Measurements from ENCODE around the gene PSENEN.

GRCh38 chr19:35787227-35787799 is 41.9 kb downstream of the PSENEN start:
- TF ChIP-seq EZH2phosphoT487 (IDR thresholded peaks at IDR 0.05; ENCODE audit: unreplicated experiment) (no peak), EZH2 (IDR thresholded peaks at IDR 0.05; ENCODE audit: low read depth, unreplicated experiment) (no peak), CTCF (conservative IDR thresholded peaks at IDR 0.05; ENCODE audit: low read depth in 2 of 2) (no peak), JUNB (IDR thresholded peaks at IDR 0.05; ENCODE audit: unreplicated experiment) (no peak), POLR2AphosphoS5 (IDR thresholded peaks at IDR 0.05; ENCODE audit: low read depth) (no peak), CREB1 (CRISPR knock-in tag; IDR thresholded peaks at IDR 0.05; ENCODE audit: low read depth) (no peak), STAT1 (IDR thresholded peaks at IDR 0.05; ENCODE audit: unreplicated experiment) (no peak), ZNF331 (CRISPR knock-in tag; IDR thresholded peaks at IDR 0.05; ENCODE audit: low read depth) (no peak), ZNF114 (CRISPR knock-in tag; IDR thresholded peaks at IDR 0.05) (no peak)
- TF ChIP-seq, protein P1, sequence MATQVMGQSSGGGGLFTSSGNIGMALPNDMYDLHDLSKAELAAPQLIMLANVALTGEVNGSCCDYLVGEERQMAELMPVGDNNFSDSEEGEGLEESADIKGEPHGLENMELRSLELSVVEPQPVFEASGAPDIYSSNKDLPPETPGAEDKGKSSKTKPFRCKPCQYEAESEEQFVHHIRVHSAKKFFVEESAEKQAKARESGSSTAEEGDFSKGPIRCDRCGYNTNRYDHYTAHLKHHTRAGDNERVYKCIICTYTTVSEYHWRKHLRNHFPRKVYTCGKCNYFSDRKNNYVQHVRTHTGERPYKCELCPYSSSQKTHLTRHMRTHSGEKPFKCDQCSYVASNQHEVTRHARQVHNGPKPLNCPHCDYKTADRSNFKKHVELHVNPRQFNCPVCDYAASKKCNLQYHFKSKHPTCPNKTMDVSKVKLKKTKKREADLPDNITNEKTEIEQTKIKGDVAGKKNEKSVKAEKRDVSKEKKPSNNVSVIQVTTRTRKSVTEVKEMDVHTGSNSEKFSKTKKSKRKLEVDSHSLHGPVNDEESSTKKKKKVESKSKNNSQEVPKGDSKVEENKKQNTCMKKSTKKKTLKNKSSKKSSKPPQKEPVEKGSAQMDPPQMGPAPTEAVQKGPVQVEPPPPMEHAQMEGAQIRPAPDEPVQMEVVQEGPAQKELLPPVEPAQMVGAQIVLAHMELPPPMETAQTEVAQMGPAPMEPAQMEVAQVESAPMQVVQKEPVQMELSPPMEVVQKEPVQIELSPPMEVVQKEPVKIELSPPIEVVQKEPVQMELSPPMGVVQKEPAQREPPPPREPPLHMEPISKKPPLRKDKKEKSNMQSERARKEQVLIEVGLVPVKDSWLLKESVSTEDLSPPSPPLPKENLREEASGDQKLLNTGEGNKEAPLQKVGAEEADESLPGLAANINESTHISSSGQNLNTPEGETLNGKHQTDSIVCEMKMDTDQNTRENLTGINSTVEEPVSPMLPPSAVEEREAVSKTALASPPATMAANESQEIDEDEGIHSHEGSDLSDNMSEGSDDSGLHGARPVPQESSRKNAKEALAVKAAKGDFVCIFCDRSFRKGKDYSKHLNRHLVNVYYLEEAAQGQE (IDR thresholded peaks at IDR 0.05; ENCODE audit: unreplicated experiment) = no peak

All from GM23338 (cell line).